Keratinocyte (primary cell): ENCODE data around the gene MAGI1. TPM values are rescaled to one million over a fixed set of nuclear protein-coding genes. Genes with fewer than 3 reads are reported as not detected.

Experiments
- DNase-seq: peaks from one replicate; pipeline ENCODE4 v3.0.0-alpha.2; 2011; ENCODE audit warnings: low read depth, missing footprints, low spot score
- FAIRE-seq: peaks from 2 replicates; lab custom pipeline; 2011; peaks lifted over from hg19 to GRCh38; lab: Jason Lieb, UNC
- H2AFZ ChIP-seq: 2 replicates; pipeline ENCODE4 v1.6.0; 2012; ENCODE audit warnings: low read length, control low read depth, inconsistent platforms; ENCODE audit not compliant: control insufficient read depth
- H3K27ac ChIP-seq: 2 replicates; pipeline ENCODE4 v1.5.1; 2011; ENCODE audit warnings: low read length; ENCODE audit not compliant: control insufficient read depth, insufficient read depth
- H3K27me3 ChIP-seq: 3 replicates; pipeline ENCODE4 v1.6.0; 2011; ENCODE audit warnings: low read length; ENCODE audit not compliant: control insufficient read depth, insufficient read depth; ENCODE audit errors: extremely low read depth
- H3K36me3 ChIP-seq, 2 experiments: 2 replicates in 1 of 2; 3 replicates in 1 of 2; pipeline ENCODE4 v1.5.1; 2011; ENCODE audit warnings: low read length in 2 of 2, mild to moderate bottlenecking in 1 of 2; ENCODE audit not compliant: control insufficient read depth in 2 of 2, insufficient read depth in 2 of 2; ENCODE audit errors: extremely low read depth in 1 of 2
- H3K4me1 ChIP-seq: 3 replicates; pipeline ENCODE4 v1.5.1; 2011; ENCODE audit warnings: low read length; ENCODE audit not compliant: control insufficient read depth, insufficient read depth; ENCODE audit errors: extremely low read depth
- H3K4me2 ChIP-seq: 3 replicates; pipeline ENCODE4 v1.6.0; 2011; ENCODE audit warnings: low read depth, low read length; ENCODE audit not compliant: control insufficient read depth, insufficient read depth; ENCODE audit errors: extremely low read depth
- H3K4me3 ChIP-seq, 3 experiments: fragments of 200-600 bp in 1 of 3; sonication (generic) in 1 of 3; 2 replicates in 2 of 3; 3 replicates in 1 of 3; pipeline ENCODE4 v1.5.1; 2011 to 2016; ENCODE audit warnings: low read length in 3 of 3, mild to moderate bottlenecking in 3 of 3, control low read depth in 2 of 3, inconsistent platforms in 1 of 3, low read depth in 1 of 3, mixed read lengths in 1 of 3, mixed run types in 1 of 3, moderate library complexity in 1 of 3; ENCODE audit not compliant: control insufficient read depth in 2 of 3, insufficient read depth in 2 of 3; ENCODE audit errors: extremely low read depth in 1 of 3
- H3K79me2 ChIP-seq: 2 replicates; pipeline ENCODE4 v1.6.0; 2012; ENCODE audit warnings: low read length; ENCODE audit not compliant: control insufficient read depth, insufficient read depth
- H3K9ac ChIP-seq: 3 replicates; pipeline ENCODE4 v1.6.0; 2011; ENCODE audit warnings: low read length; ENCODE audit not compliant: control insufficient read depth, insufficient read depth; ENCODE audit errors: extremely low read depth
- H3K9me1 ChIP-seq: 3 replicates; pipeline ENCODE4 v1.6.0; 2011; ENCODE audit warnings: low read length; ENCODE audit not compliant: control insufficient read depth, insufficient read depth; ENCODE audit errors: extremely low read depth
- H3K9me3 ChIP-seq: 2 replicates; pipeline ENCODE4 v1.5.1; 2012; ENCODE audit warnings: low read depth, low read length; ENCODE audit not compliant: control insufficient read depth
- H4K20me1 ChIP-seq: 3 replicates; pipeline ENCODE4 v1.6.0; 2011; ENCODE audit warnings: low read length; ENCODE audit not compliant: control insufficient read depth, insufficient read depth; ENCODE audit errors: extremely low read depth
- CTCF ChIP-seq, 3 experiments: IDR thresholded peaks in 1 of 3; conservative IDR thresholded peaks in 1 of 3; optimal IDR thresholded peaks in 1 of 3; 2 replicates in 2 of 3; 3 replicates in 1 of 3; pipeline versions ENCODE3 to v1.5.1; 2011; ENCODE audit warnings: low read length in 3 of 3, mild to moderate bottlenecking in 3 of 3, moderate library complexity in 2 of 3, control low read depth in 1 of 3, inconsistent platforms in 1 of 3; ENCODE audit not compliant: insufficient read depth in 2 of 3; ENCODE audit errors: extremely low read depth in 1 of 3
- EZH2 ChIP-seq: IDR thresholded peaks from one replicate; pipeline ENCODE4 v1.6.1; 2012; ENCODE audit warnings: inconsistent platforms, mild to moderate bottlenecking, low read length, moderate library complexity
- dilution Hi-C: fragments of 300-500 bp; cut with MboI; formaldehyde crosslinking; loops from one replicate; pipeline ENCODE4 v1.7.0; 2020; ENCODE audit warnings: low sequenced_read_pairs; ENCODE audit not compliant: extremely low pct_ligation_motif_present
- polyA plus RNA-seq, 5 experiments: library from polyadenylated mRNA; depleted of rRNA in 3 of 5; stranded (reverse) in 3 of 5; stranded (forward) in 1 of 5; unstranded in 1 of 5; fragments of >200 nt; gene quantifications; 1 replicate in 1 of 5; 2 replicates in 3 of 5; 3 replicates in 1 of 5; pipeline versions ENCODE4 v1.2.1 to v1.2.3, GENCODE V29; 2011 to 2012; ENCODE audit warnings: missing spikeins in 2 of 5, low read depth in 1 of 5, low replicate concordance in 1 of 5

The MAGI1 gene
- polyA plus RNA-seq, 1 donor (not counting 4 experiments of a cell fraction or from before 2014, with no cell fraction given) = 10.9 TPM

DNA sequence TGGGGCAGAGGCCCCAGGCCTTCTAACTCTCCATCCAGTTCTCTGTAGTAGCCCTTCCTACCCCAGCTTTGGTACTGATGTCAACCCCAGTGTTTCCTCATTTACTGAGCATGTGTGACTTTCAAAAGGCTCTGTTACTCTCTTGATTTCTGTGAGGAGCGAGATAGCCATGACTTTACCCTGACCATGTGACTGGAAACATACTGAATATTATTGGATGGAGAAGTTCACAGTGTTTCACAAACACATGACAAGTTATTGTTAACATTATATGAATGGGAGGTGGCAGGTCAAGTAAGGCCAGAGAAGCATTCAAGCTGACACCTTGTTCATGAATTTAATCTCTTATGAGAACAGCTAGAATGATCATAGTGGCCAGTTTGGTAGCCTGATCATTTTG, 53.7 kb downstream of the MAGI1 start:
- FAIRE-seq = no peak
- no peaks in the 10 kb centered on the region for H3K79me2 ChIP-seq
- dilution Hi-C loops = no loop called here
- H3K4me1 ChIP-seq = no peaks in the 10 kb centered on the region
- H3K36me3 ChIP-seq = no peaks in the 10 kb centered on the region
- TF ChIP-seq CTCF (optimal IDR thresholded peaks at IDR 0.05 in 1 of 3, IDR thresholded peaks at IDR 0.05 in 1 of 3, conservative IDR thresholded peaks at IDR 0.05 in 1 of 3; ENCODE audit: extremely low read depth in 1 of 3, insufficient read depth in 2 of 3, low read length in 3 of 3) = no peak
- DNase-seq = no peak
- H2AFZ ChIP-seq = no peak overlapping the region
- H3K27me3 ChIP-seq = no peaks in the 10 kb centered on the region
- H3K9ac ChIP-seq = no peak overlapping the region
- no peaks in the 10 kb centered on the region for H3K9me1 ChIP-seq
- no peak overlapping the region for H3K4me2 ChIP-seq
- H4K20me1 ChIP-seq = no peaks in the 10 kb centered on the region
- H3K27ac ChIP-seq = no peak overlapping the region
- H3K9me3 ChIP-seq = no peaks in the 10 kb centered on the region
- no peak overlapping the region for H3K4me3 ChIP-seq

GRCh38 chr3:65983100-65983499, 55.6 kb downstream of the MAGI1 start:
- no peak overlapping the region for H3K27ac ChIP-seq
- no peaks in the 10 kb centered on the region for H3K9me1 ChIP-seq
- no peaks in the 10 kb centered on the region for H3K9me3 ChIP-seq
- FAIRE-seq = no peak
- DNase-seq = no peak
- no peak overlapping the region for H2AFZ ChIP-seq
- no peak for TF ChIP-seq CTCF (optimal IDR thresholded peaks at IDR 0.05 in 1 of 3, IDR thresholded peaks at IDR 0.05 in 1 of 3, conservative IDR thresholded peaks at IDR 0.05 in 1 of 3; ENCODE audit: extremely low read depth in 1 of 3, insufficient read depth in 2 of 3, low read length in 3 of 3)
- TF ChIP-seq EZH2 = no peak
- H3K9ac ChIP-seq = no peak overlapping the region
- H3K27me3 ChIP-seq = no peaks in the 10 kb centered on the region
- peaks cover 9% of the 10 kb centered on the region for H3K4me1 ChIP-seq
- no peak overlapping the region for H3K4me3 ChIP-seq
- H3K79me2 ChIP-seq = no peaks in the 10 kb centered on the region
- no peaks in the 10 kb centered on the region for H4K20me1 ChIP-seq
- H3K4me2 ChIP-seq = no peak overlapping the region
- no peaks in the 10 kb centered on the region for H3K36me3 ChIP-seq
- dilution Hi-C loops = no loop called here
